ENCODE results near the gene FAM72D.
"Not testable (repeated sequence)": the region's sequence is repeated elsewhere in the genome, so short reads cannot be mapped to it uniquely, and the experiment has no call there.

Gene FAM72D

DNA sequence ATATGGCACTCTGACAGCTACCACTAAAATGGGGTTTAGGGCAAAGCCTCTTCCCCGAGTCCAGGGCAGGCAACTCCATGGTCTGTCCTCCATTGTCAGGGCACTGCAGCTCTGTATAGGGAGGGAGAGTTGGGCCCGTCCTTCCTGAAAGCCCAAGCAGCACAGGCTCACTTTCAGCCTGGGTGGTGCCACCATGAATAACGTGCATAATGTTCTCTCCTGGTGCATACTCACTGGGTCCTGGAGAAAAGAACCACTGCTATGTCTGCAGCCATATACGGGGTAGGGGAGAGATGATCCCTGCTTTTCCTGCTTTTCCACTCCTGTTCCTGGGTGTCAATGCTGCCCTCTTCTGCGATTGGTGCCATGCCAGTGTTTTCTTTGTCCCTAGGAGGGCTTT, 60.1 kb downstream of the FAM72D start:
- DNase-seq: not testable (repeated sequence)

DNA sequence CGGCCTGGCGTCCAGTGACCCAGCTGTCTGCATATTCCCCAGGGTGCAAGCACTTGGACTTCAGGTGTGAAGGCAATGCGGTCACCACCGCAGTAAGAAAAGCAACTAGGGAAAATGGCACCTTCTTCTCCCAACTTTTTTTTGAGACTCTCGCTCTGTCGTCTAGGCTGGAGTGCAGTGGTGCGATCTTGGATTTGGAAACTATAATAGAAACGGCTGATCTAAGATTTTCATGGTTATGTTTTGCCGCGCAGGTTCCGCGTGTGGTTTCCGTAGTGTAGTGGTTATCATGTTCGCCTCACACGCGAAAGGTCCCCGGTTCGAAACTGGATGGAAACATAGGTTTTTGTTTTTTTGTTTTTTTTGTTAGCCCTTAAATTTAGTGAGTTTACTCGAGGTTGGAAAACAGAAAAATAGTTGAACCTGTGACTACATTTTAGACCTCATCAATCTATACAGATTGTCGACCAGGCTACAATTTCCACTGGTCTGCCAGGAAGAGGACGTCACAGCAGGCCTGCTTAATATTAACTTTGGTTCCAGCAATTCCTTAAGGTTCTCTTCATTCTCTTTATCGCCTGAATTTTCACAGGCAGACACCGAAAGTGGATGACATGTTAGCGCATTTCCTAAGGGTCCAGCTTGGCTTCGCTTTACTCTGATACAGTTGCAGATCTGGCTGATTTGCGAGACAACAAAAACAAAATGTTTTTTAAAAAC, 61.3 kb downstream of the FAM72D start:
- DNase-seq: peak; percentile 68

DNA sequence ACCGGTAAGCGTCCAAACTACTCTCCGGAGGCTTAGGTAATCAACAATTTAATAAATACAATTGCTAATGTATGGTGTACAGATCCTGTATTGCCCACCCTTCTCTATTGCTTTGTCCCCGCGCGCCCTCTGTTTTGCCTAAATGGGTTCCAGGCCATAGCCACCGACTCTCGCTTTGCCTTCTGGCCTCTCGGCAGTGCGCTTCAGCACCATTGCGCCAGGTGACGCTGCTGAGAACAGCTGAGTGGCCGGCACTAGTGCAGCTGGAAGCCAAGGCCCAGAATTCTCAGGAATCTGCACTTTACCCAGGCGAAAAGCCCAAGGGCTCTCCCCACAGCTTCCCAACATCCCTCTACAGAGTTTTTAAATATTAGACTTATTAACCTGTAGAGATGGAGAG, 61.9 kb downstream of the FAM72D start:
- DNase-seq: not testable (repeated sequence)

GRCh38 chr1:145161046-145161752, 65.4 kb downstream of the FAM72D start:
- not testable (repeated sequence) for DNase-seq

Measured in activated CD4-positive, alpha-beta T cell treated with anti-CD3 and anti-CD28 coated beads for 48 hours (primary cell).